ENCODE data around the gene VMP1. TPM values are rescaled to one million over a fixed set of nuclear protein-coding genes. Genes with fewer than 3 reads are reported as not detected.

The VMP1 gene
- total RNA-seq, 2 donors from 2014 or later = 175 to 203 TPM

GRCh38 chr17:59762049-59762823 lies 54.8 kb downstream of the VMP1 start:
- no peak overlapping the region for H3K27ac ChIP-seq
- 85% methylated on average over 4 of the region's 4 CpGs for WGBS
- intact Hi-C loops (cut with DNase I) = no loop called here

GRCh38 chr17:59762824-59763374 lies 55.4 kb downstream of the VMP1 start:
- no peak overlapping the region for H3K4me3 ChIP-seq
- no peak for TF ChIP-seq POLR2AphosphoS5 (IDR thresholded peaks at IDR 0.05)
- TF ChIP-seq CTCF (IDR thresholded peaks at IDR 0.05) = no peak
- no peak for TF ChIP-seq POLR2A (IDR thresholded peaks at IDR 0.05)
- DNase-seq (ENCODE audit: low spot score) = no peak
- no peaks in the 10 kb centered on the region for H3K4me1 ChIP-seq (replicated peaks)
- no peak overlapping the region for H3K27ac ChIP-seq
- H3K27me3 ChIP-seq (replicated peaks; ENCODE audit: insufficient read depth) = no peaks in the 10 kb centered on the region
- H3K9me3 ChIP-seq = no peaks in the 10 kb centered on the region
- intact Hi-C loops (cut with DNase I) = no loop called here
- no peaks in the 10 kb centered on the region for H3K36me3 ChIP-seq

More at GRCh38 chr17:59762049-59762823, 54.8 kb downstream of the VMP1 start:
- no peak for TF ChIP-seq CTCF (IDR thresholded peaks at IDR 0.05)
- TF ChIP-seq POLR2A (IDR thresholded peaks at IDR 0.05) = no peak
- TF ChIP-seq POLR2AphosphoS5 (IDR thresholded peaks at IDR 0.05) = no peak
- no peaks in the 10 kb centered on the region for H3K36me3 ChIP-seq
- H3K27me3 ChIP-seq (replicated peaks; ENCODE audit: insufficient read depth) = no peaks in the 10 kb centered on the region
- H3K9me3 ChIP-seq = no peaks in the 10 kb centered on the region
- no peaks in the 10 kb centered on the region for H3K4me1 ChIP-seq (replicated peaks)
- H3K4me3 ChIP-seq = no peak overlapping the region
- DNase-seq (ENCODE audit: low spot score) = no peak

- 68% methylated on average over 1 of the region's 1 CpG for WGBS
- DNase-seq (ENCODE audit: low spot score) = no peak
- TF ChIP-seq POLR2A (IDR thresholded peaks at IDR 0.05) (no peak), POLR2AphosphoS5 (IDR thresholded peaks at IDR 0.05) (no peak), CTCF (IDR thresholded peaks at IDR 0.05) (no peak)
- Histone ChIP-seq H3K4me3 (no peak overlapping the region), H3K36me3 (no peaks in the 10 kb centered on the region), H3K27me3 (replicated peaks; ENCODE audit: insufficient read depth) (no peaks in the 10 kb centered on the region), H3K9me3 (no peaks in the 10 kb centered on the region), H3K4me1 (replicated peaks) (no peaks in the 10 kb centered on the region), H3K27ac (no peak overlapping the region)
- intact Hi-C loops (cut with DNase I) = no loop called here
Observed at GRCh38 chr17:59763861-59764260, 56.4 kb downstream of the VMP1 start.

- Histone ChIP-seq H3K27ac (no peak overlapping the region), H3K27me3 (replicated peaks; ENCODE audit: insufficient read depth) (no peaks in the 10 kb centered on the region), H3K4me1 (replicated peaks) (no peaks in the 10 kb centered on the region), H3K9me3 (no peaks in the 10 kb centered on the region), H3K36me3 (no peaks in the 10 kb centered on the region), H3K4me3 (no peak overlapping the region)
- 86% methylated on average over 3 of the region's 3 CpGs for WGBS
- DNase-seq (ENCODE audit: low spot score) = no peak
- TF ChIP-seq POLR2A (IDR thresholded peaks at IDR 0.05) (no peak), CTCF (IDR thresholded peaks at IDR 0.05) (no peak), POLR2AphosphoS5 (IDR thresholded peaks at IDR 0.05) (no peak)
- intact Hi-C loops (cut with DNase I) = no loop called here
Observed at GRCh38 chr17:59764292-59764741, 56.9 kb downstream of the VMP1 start.

GRCh38 chr17:59765038-59765437 lies 57.6 kb downstream of the VMP1 start:
- no peaks in the 10 kb centered on the region for H3K27me3 ChIP-seq (replicated peaks; ENCODE audit: insufficient read depth)
- DNase-seq (ENCODE audit: low spot score) = no peak
- no peaks in the 10 kb centered on the region for H3K9me3 ChIP-seq
- no peak overlapping the region for H3K4me3 ChIP-seq
- no peaks in the 10 kb centered on the region for H3K4me1 ChIP-seq (replicated peaks)
- no peak overlapping the region for H3K27ac ChIP-seq
- H3K36me3 ChIP-seq = no peaks in the 10 kb centered on the region
- intact Hi-C loops (cut with DNase I) = no loop called here
- TF ChIP-seq CTCF (IDR thresholded peaks at IDR 0.05) (no peak), POLR2A (IDR thresholded peaks at IDR 0.05) (no peak), POLR2AphosphoS5 (IDR thresholded peaks at IDR 0.05) (no peak)
